Measurements from ENCODE around the gene ASPG. TPM values are rescaled to one million over a fixed set of nuclear protein-coding genes. Genes with fewer than 3 reads are reported as not detected.

The ASPG gene
- total and polyA plus RNA-seq, 8 donors = 1.4 to 32.2 (median 11.4) TPM

- Histone ChIP-seq H3K36me3 (no peaks in the 10 kb centered on the region), H3K9me3 (peaks cover 0 to 10% of the 10 kb centered on the region in 2 donors), H3K4me3 (no peak overlapping the region), H3K27me3 (peaks cover 35 to 75% of the 10 kb centered on the region in 2 donors), H3K4me1 (peaks cover 13 to 28% of the 10 kb centered on the region in 2 donors), H3K27ac (no peak overlapping the region)
- ATAC-seq (no peak), DNase-seq (peak in 1 of 4 donors; percentile 59)
- TF ChIP-seq CTCF (IDR thresholded peaks at IDR 0.05) = no peak
- intact Hi-C loops (cut with DNase I) = loop anchor here in 1 of 2 donors (10.0 kb wide), 2 partner anchors 431 to 501 kb away; no protein-coding TSS in a partner anchor
Observed at GRCh38 chr14:104133496-104133895, 48.0 kb downstream of the ASPG start.

- Histone ChIP-seq H3K36me3 (no peaks in the 10 kb centered on the region), H3K27ac (no peak overlapping the region), H3K4me1 (peaks cover 13 to 34% of the 10 kb centered on the region in 2 donors), H3K27me3 (peaks cover 42 to 83% of the 10 kb centered on the region in 2 donors), H3K4me3 (no peak overlapping the region), H3K9me3 (peaks cover 0 to 9% of the 10 kb centered on the region in 2 donors)
- ATAC-seq (no peak), DNase-seq (peak in 1 of 4 donors; percentile 56)
- TF ChIP-seq CTCF (IDR thresholded peaks at IDR 0.05) = no peak
- intact Hi-C loops (cut with DNase I) = loop anchor here in 1 of 2 donors (10.0 kb wide), 2 partner anchors 430 to 500 kb away; no protein-coding TSS in a partner anchor
Observed at GRCh38 chr14:104134061-104134965, 48.8 kb downstream of the ASPG start.

GRCh38 chr14:104135121-104135903 is 49.8 kb downstream of the ASPG start:
- DNase-seq (peak in 2 of 4 donors; percentile 29 to 80), ATAC-seq (no peak)
- Histone ChIP-seq H3K4me1 (peaks cover 13 to 39% of the 10 kb centered on the region in 2 donors), H3K4me3 (no peak overlapping the region), H3K9me3 (no peaks in the 10 kb centered on the region), H3K36me3 (no peaks in the 10 kb centered on the region), H3K27ac (no peak overlapping the region), H3K27me3 (peaks cover 45 to 93% of the 10 kb centered on the region in 2 donors)
- TF ChIP-seq CTCF (IDR thresholded peaks at IDR 0.05) = no peak
- intact Hi-C loops (cut with DNase I) = loop anchor here (5.0 to 10.0 kb wide), 3 partner anchors 427 to 499 kb away; no protein-coding TSS in a partner anchor

GRCh38 chr14:104135904-104136471 is 50.5 kb downstream of the ASPG start:
- ATAC-seq (no peak), DNase-seq (peak in 1 of 4 donors; percentile 67)
- intact Hi-C loops (cut with DNase I) = loop anchor here (5.0 to 10.0 kb wide), 3 partner anchors 426 to 499 kb away; no protein-coding TSS in a partner anchor
- Histone ChIP-seq H3K27ac (no peak overlapping the region), H3K4me1 (peaks cover 13 to 39% of the 10 kb centered on the region in 2 donors), H3K27me3 (peaks cover 45 to 96% of the 10 kb centered on the region in 2 donors), H3K9me3 (no peaks in the 10 kb centered on the region), H3K4me3 (no peak overlapping the region), H3K36me3 (no peaks in the 10 kb centered on the region)
- no peak for TF ChIP-seq CTCF (IDR thresholded peaks at IDR 0.05)

Measured in left lung (tissue), 10 donors.